GM12878 (cell line): ENCODE results near the gene CLEC18B. TPM values are rescaled to one million over a fixed set of nuclear protein-coding genes. Genes with fewer than 3 reads are reported as not detected.
A peak's percentile ranks its signal among the peaks of the same experiment; 100 is the strongest.

Source experiments
- ATAC-seq: fragments of 200-7000 bp; cut with Tn5 transposase; 3 replicates; pipeline ENCODE4 v1.9.1; 2020; ENCODE audit warnings: mild to moderate bottlenecking, moderate library complexity
- BruUV-seq: library from RNA; stranded (reverse); fragments of 400-500 nt; replicated peaks from 2 replicates; lab custom pipeline; 2021; lab: Mats Ljungman, UMichigan
- CTCF ChIA-PET: fragments of 300-600 bp; sonication (Branson Sonifier 250); formaldehyde crosslinking; extraction: SDS; loops from one replicate; lab custom pipeline; 2021; ENCODE audit warnings: inconsistent platforms; lab: Yijun Ruan, JAX
- POLR2A ChIA-PET: fragments of 350-600 bp; formaldehyde crosslinking; extraction: SDS; loops from one replicate; lab custom pipeline; 2021; ENCODE audit warnings: inconsistent platforms; lab: Charles Lee
- RAD21 ChIA-PET: fragments of 300-600 bp; sonication (Branson Sonifier 250); formaldehyde crosslinking; loops from one replicate; lab custom pipeline; 2023; ENCODE audit warnings: antibody characterized with exemption; ENCODE audit not compliant: unreplicated experiment; lab: Charles Lee
- SMC1A ChIA-PET: fragments of 300-600 bp; sonication (Branson Sonifier 250); formaldehyde crosslinking; loops from one replicate; lab custom pipeline; 2023; ENCODE audit not compliant: unreplicated experiment, uncharacterized antibody; lab: Charles Lee
- DNase-seq: peaks from one replicate; pipeline ENCODE4 v3.0.0-alpha.2; 2011; ENCODE audit warnings: low read depth, low spot score
- FAIRE-seq: peaks from 3 replicates; lab custom pipeline; 2011; peaks lifted over from hg19 to GRCh38; lab: Jason Lieb, UNC
- H2AFZ ChIP-seq: 2 replicates; pipeline ENCODE4 v1.6.0; 2011; ENCODE audit warnings: low read depth, low read length, control low read depth; ENCODE audit not compliant: control insufficient read depth
- H3K27ac ChIP-seq: 2 replicates; pipeline ENCODE4 v1.5.1; 2011; ENCODE audit warnings: control low read depth; ENCODE audit not compliant: control insufficient read depth, insufficient read depth
- H3K27me3 ChIP-seq, 2 experiments: replicated peaks in 1 of 2; 2 replicates each; pipeline versions ENCODE4 v1.6.0 to v1.6.1; 2011; ENCODE audit warnings: low read length in 1 of 2; ENCODE audit not compliant: control insufficient read depth in 2 of 2, insufficient read depth in 2 of 2
- H3K36me3 ChIP-seq, 2 experiments: 2 replicates each; pipeline ENCODE4 v1.5.1; 2011; ENCODE audit warnings: low read length in 1 of 2; ENCODE audit not compliant: control insufficient read depth in 2 of 2, insufficient read depth in 2 of 2
- H3K4me1 ChIP-seq: 2 replicates; pipeline ENCODE4 v1.6.1; 2011; ENCODE audit warnings: mild to moderate bottlenecking, low read length, moderate library complexity, mixed read lengths; ENCODE audit not compliant: control insufficient read depth, insufficient read depth
- H3K4me2 ChIP-seq: 2 replicates; pipeline ENCODE4 v1.6.0; 2011; ENCODE audit warnings: control low read depth; ENCODE audit not compliant: control insufficient read depth, insufficient read depth
- H3K4me3 ChIP-seq: fragments of 200-600 bp; sonication (generic); 2 replicates; pipeline ENCODE4 v1.5.1; 2016
- H3K79me2 ChIP-seq: 2 replicates; pipeline ENCODE4 v1.6.0; 2011; ENCODE audit warnings: low read length; ENCODE audit not compliant: control insufficient read depth, insufficient read depth
- H3K9ac ChIP-seq: 2 replicates; pipeline ENCODE4 v1.8.0; 2011; ENCODE audit warnings: low read length, control low read depth, mixed read lengths; ENCODE audit not compliant: control insufficient read depth, insufficient read depth
- H3K9me3 ChIP-seq: replicated peaks from 3 replicates; pipeline ENCODE4 v1.5.1; 2011; ENCODE audit warnings: mild to moderate bottlenecking, low read length; ENCODE audit not compliant: control insufficient read depth, insufficient read depth
- H4K20me1 ChIP-seq: 2 replicates; pipeline ENCODE4 v1.6.0; 2011; ENCODE audit not compliant: control insufficient read depth, insufficient read depth
- ASH2L ChIP-seq: fragments of 300-600, 200-600 bp; sonication (generic); IDR thresholded peaks from 2 replicates; pipeline ENCODE4 v1.6.1; 2017; ENCODE audit warnings: low read depth, mild to moderate bottlenecking, borderline replicate concordance
- ATF3 ChIP-seq: IDR thresholded peaks from 2 replicates; pipeline ENCODE4 v1.6.1; 2011; ENCODE audit warnings: low read depth, mild to moderate bottlenecking, low read length, moderate library complexity, borderline replicate concordance; ENCODE audit errors: extremely low read depth
- DPF2 ChIP-seq: fragments of 450-650 bp; IDR thresholded peaks from 2 replicates; pipeline ENCODE4 v1.6.1; 2017; ENCODE audit warnings: mild to moderate bottlenecking
- NFIC ChIP-seq: IDR thresholded peaks from 2 replicates; pipeline ENCODE4 v1.6.1; 2012; ENCODE audit warnings: low read depth, mild to moderate bottlenecking, inconsistent platforms, low read length, moderate library complexity
- POLR2A ChIP-seq: IDR thresholded peaks from 2 replicates; pipeline ENCODE4 v1.6.1; 2011; ENCODE audit warnings: low read depth, mild to moderate bottlenecking, low read length
- SMARCA5 ChIP-seq: fragments of 450-650 bp; IDR thresholded peaks from 2 replicates; pipeline ENCODE4 v1.6.1; 2017; ENCODE audit warnings: mild to moderate bottlenecking
- TBL1XR1 ChIP-seq: IDR thresholded peaks from 2 replicates; pipeline ENCODE4 v1.6.1; 2012; ENCODE audit warnings: low read depth, low read length, improper control_type of control experiment
- ZBTB33 ChIP-seq: fragments of 450-650 bp; IDR thresholded peaks from 2 replicates; pipeline ENCODE4 v1.6.1; 2017; ENCODE audit warnings: mild to moderate bottlenecking
- ZBTB40 ChIP-seq: fragments of 450-650 bp; IDR thresholded peaks from 2 replicates; pipeline ENCODE4 v1.6.1; 2016; ENCODE audit warnings: mild to moderate bottlenecking, moderate library complexity, borderline replicate concordance
- ZZZ3 ChIP-seq: IDR thresholded peaks from 2 replicates; pipeline ENCODE4 v1.6.1; 2011; ENCODE audit warnings: low read depth; ENCODE audit not compliant: control insufficient read depth, insufficient read length
- WGBS: methylation state at CpG from one replicate; pipeline ENCODE4 v1.1.6; 2016; ENCODE audit warnings: low lambda C conversion rate; ENCODE audit not compliant: insufficient replicate concordance, insufficient coverage; ENCODE audit errors: missing lambda C conversion rate; 5-methylcytosine and 5-hydroxymethylcytosine counted together
- in situ Hi-C: fragments of 300-500 bp; cut with MboI; formaldehyde crosslinking; loops from 9 replicates; pipeline ENCODE4 v1.14.3; 2018; ENCODE audit warnings: mixed read lengths
- intact Hi-C: fragments of 100-400 bp; cut with micrococcal nuclease; formaldehyde crosslinking; loops from one replicate; pipeline ENCODE4 v1.14.2; 2022; ENCODE audit not compliant: unreplicated experiment
- polyA plus RNA-seq, 11 experiments: library from polyadenylated mRNA; depleted of rRNA in 4 of 11; unstranded in 6 of 11; stranded (reverse) in 5 of 11; fragments of >200 nt; fragmentation: Nextera tagmentation in 4 of 11; fragmentation: Illumina TruSeq in 1 of 11; extraction: Ambion mirVana in 4 of 11; extraction: Trizol in 1 of 11; gene quantifications; 1 replicate in 1 of 11; 2 replicates in 10 of 11; pipeline versions ENCODE4 v1.2.1 to v1.2.3, GENCODE V29; 2011 to 2016; ENCODE audit warnings: inconsistent platforms in 2 of 11, missing spikeins in 2 of 11, low read depth in 1 of 11
- total RNA-seq, 4 experiments: library from RNA; depleted of rRNA in 3 of 4; stranded (reverse); fragments of >200 nt in 3 of 4; fragmentation: Illumina TruSeq in 1 of 4; extraction: Trizol in 1 of 4; gene quantifications; 2 replicates each; pipeline versions ENCODE4 v1.2.1 to v1.2.3, GENCODE V29; 2013 to 2021

The CLEC18B gene
- total and polyA plus RNA-seq, 10 of the 15 experiments (the other 5 are each of a cell fraction or from before 2014, with no cell fraction given): 0.03 to 0.32 (median 0.18) TPM; not detected in 6

- in situ Hi-C loops: no loop called here
- no peak for DNase-seq
- RAD21 ChIA-PET: no interaction called here
- no TSS peak for BruUV-seq
- H3K4me1 ChIP-seq: peaks cover 17% of the 10 kb centered on the region
- peaks cover 0 to 23% of the 10 kb centered on the region in 2 experiments; a peak in 3 of 4 replicates for H3K36me3 ChIP-seq
- H3K27me3 ChIP-seq: no peaks in the 10 kb centered on the region
- H3K79me2 ChIP-seq: no peaks in the 10 kb centered on the region
- no peaks in the 10 kb centered on the region for H3K9me3 ChIP-seq
- no peak overlapping the region for H3K4me2 ChIP-seq
- POLR2A ChIA-PET: no interaction called here
- intact Hi-C loops: no loop called here
- TF ChIP-seq TBL1XR1 (no peak), POLR2A (0 out of 2 replicates have a peak, but pooled peaks have one; percentile 23)
- TF ChIP-seq, all 136 proteins: peak for 1
- CTCF ChIA-PET: no interaction called here
- no peak for ATAC-seq
- SMC1A ChIA-PET: no interaction called here
- 93% methylated on average over 20 of the region's 20 CpGs for WGBS
- no peak overlapping the region for H3K27ac ChIP-seq
- no peak overlapping the region for H3K4me3 ChIP-seq
- peaks cover 10% of the 10 kb centered on the region for H4K20me1 ChIP-seq
- no peak overlapping the region for H2AFZ ChIP-seq
- no peak for FAIRE-seq
- H3K9ac ChIP-seq: no peak overlapping the region
Observed at GRCh38 chr16:74450967-74451760, 29.9 kb upstream of the CLEC18B start.

GRCh38 chr16:74450236-74450635, 29.0 kb upstream of the CLEC18B start:
- Histone ChIP-seq H3K36me3 (peaks cover 0 to 18% of the 10 kb centered on the region in 2 experiments; a peak in 3 of 4 replicates), H3K4me2 (no peak overlapping the region), H2AFZ (no peak overlapping the region), H3K9me3 (no peaks in the 10 kb centered on the region), H4K20me1 (peaks cover 10% of the 10 kb centered on the region), H3K27ac (no peak overlapping the region), H3K9ac (no peak overlapping the region), H3K79me2 (no peaks in the 10 kb centered on the region), H3K27me3 (no peaks in the 10 kb centered on the region), H3K4me3 (no peak overlapping the region), H3K4me1 (peaks cover 17% of the 10 kb centered on the region)
- FAIRE-seq: no peak
- intact Hi-C loops: no loop called here
- ChIA-PET CTCF (no interaction called here), SMC1A (no interaction called here), RAD21 (no interaction called here), POLR2A (no interaction called here)
- in situ Hi-C loops: no loop called here
- WGBS: 97% methylated on average over 3 of the region's 3 CpGs
- BruUV-seq: no TSS peak
- ATAC-seq: no peak
- DNase-seq: no peak
- TF ChIP-seq SMARCA5 (no peak), ZZZ3 (no peak), DPF2 (no peak), POLR2A (no peak), NFIC (no peak), ZBTB33 (no peak), ASH2L (no peak), ZBTB40 (no peak), ATF3 (no peak)
